Upper lobe of left lung (tissue), 4 donors: Measurements from ENCODE around the gene CNOT4.

ENCODE experiments used
- CTCF ChIP-seq, 6 experiments: fragments of 450-650 bp in 4 of 6; fragments of 200-600 bp in 2 of 6; sonication (generic) in 2 of 6; IDR thresholded peaks; one replicate each; pipeline ENCODE4 v1.5.1; 2016 to 2019; ENCODE audit warnings: antibody characterized with exemption in 6 of 6
- EP300 ChIP-seq, 4 donors: sonication (generic); formaldehyde crosslinking; IDR thresholded peaks; one replicate each; pipeline ENCODE4 v1.5.1; 2017; ENCODE audit warnings: antibody characterized with exemption in 4 of 4, control low read depth in 2 of 4
- POLR2A ChIP-seq, 4 donors: fragments of 450-650 bp; IDR thresholded peaks; one replicate each; pipeline ENCODE4 v1.5.1; 2016 to 2017; ENCODE audit warnings: antibody characterized with exemption in 4 of 4, mild to moderate bottlenecking in 2 of 4
- POLR2AphosphoS5 ChIP-seq, 2 donors: sonication (generic); formaldehyde crosslinking; IDR thresholded peaks; one replicate each; pipeline ENCODE4 v1.5.1; 2017; ENCODE audit warnings: antibody characterized with exemption in 2 of 2

GRCh38 chr7:135382173-135382572, 127.7 kb downstream of the CNOT4 start:
- TF ChIP-seq CTCF (IDR thresholded peaks at IDR 0.05) (no peak), EP300 (IDR thresholded peaks at IDR 0.05) (no peak), POLR2AphosphoS5 (IDR thresholded peaks at IDR 0.05) (no peak), POLR2A (IDR thresholded peaks at IDR 0.05) (no peak)
